Measurements from ENCODE around the gene POP7. TPM values are rescaled to one million over a fixed set of nuclear protein-coding genes. Genes with fewer than 3 reads are reported as not detected.

The POP7 gene
- total RNA-seq, 1 experiment from 2014 or later = 96.9 TPM

DNA sequence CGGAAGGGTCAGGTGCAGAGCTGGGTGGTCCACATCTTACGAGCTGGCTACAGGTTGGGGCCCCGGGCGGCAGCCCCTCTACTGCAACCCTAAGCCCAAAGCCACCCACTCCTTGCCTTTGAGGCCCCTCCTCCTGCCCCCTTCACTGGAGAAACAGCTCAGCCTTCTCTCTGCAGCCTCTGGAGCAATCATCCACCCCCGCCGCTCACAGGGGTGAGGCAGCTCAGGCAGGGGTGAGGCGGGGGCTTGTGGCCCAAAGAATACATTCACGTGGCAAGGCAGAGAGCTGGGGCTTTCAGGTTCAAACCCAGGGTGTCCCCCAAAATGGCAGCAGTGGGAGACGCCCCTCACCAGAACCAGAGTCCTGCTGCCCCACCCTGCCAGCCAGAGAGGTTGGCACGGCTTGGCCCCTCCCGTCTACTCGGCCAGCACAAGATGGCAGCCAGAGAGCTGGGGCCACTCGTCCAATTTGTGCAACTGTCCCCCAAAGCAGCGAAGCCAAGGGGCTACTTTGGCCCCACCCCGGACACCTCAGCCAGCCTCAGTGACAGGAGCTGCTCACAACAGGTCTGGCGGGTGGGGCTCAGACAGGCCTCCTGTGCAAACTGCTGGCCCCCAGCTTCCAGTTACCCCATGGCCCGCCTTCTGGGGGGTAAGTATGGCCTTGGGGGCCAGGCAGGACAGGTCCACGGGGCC, 25.2 kb upstream of the POP7 start:
- H3K4me1 Mint-ChIP-seq = peaks cover 5 to 18% of the 10 kb centered on the region in 2 experiments
- Histone ChIP-seq H3K56ac (ENCODE audit: insufficient read length, low read depth, low read length) (no peak overlapping the region), H3K23me2 (ENCODE audit: insufficient read length, low read depth, low read length, poor library complexity, severe bottlenecking) (peaks cover 2% of the 10 kb centered on the region), H4K8ac (replicated peaks; ENCODE audit: insufficient read length, low read depth, low read length) (no peak overlapping the region), H2BK20ac (ENCODE audit: low read depth, low read length, poor library complexity, severe bottlenecking) (no peak overlapping the region), H3K14ac (ENCODE audit: insufficient read depth, low read length) (no peak overlapping the region), H3K4me2 (ENCODE audit: insufficient read depth, insufficient read length, low read length) (no peak overlapping the region), H3K9ac (ENCODE audit: extremely low read depth, insufficient read length, low read length) (no peak overlapping the region), H3K4ac (ENCODE audit: low read depth, low read length) (no peak overlapping the region), H3K4me1 (ENCODE audit: insufficient read depth, low read length) (no peaks in the 10 kb centered on the region), H2AFZ (ENCODE audit: low read length) (no peak overlapping the region), H3K27ac (ENCODE audit: insufficient read length, low read depth, low read length) (no peak overlapping the region), H3K79me1 (ENCODE audit: insufficient read depth, low read depth, low read length, poor library complexity, severe bottlenecking) (no peaks in the 10 kb centered on the region), H4K91ac (ENCODE audit: insufficient read length, low read depth, low read length) (no peak overlapping the region), H3K79me2 (ENCODE audit: insufficient read depth, low read length) (no peaks in the 10 kb centered on the region), H2BK5ac (ENCODE audit: insufficient read length, low read length) (no peak overlapping the region), H3K27me3 (ENCODE audit: insufficient read depth, low read length) (no peaks in the 10 kb centered on the region), H2AK5ac (ENCODE audit: insufficient read length, low read length) (no peak overlapping the region), H2BK120ac (ENCODE audit: low read depth, low read length, poor library complexity, severe bottlenecking) (no peak overlapping the region), H3K9me3 (ENCODE audit: control insufficient read depth, low read depth, low read length) (no peaks in the 10 kb centered on the region), H3T11ph (ENCODE audit: low read length) (no peak overlapping the region), H4K5ac (ENCODE audit: insufficient read length, low read depth, low read length) (no peak overlapping the region), H3K23ac (ENCODE audit: insufficient read length, low read depth, low read length) (no peak overlapping the region), H2BK15ac (ENCODE audit: low read depth, low read length) (no peak overlapping the region), H2BK12ac (ENCODE audit: insufficient read length, low read depth, low read length) (no peak overlapping the region), H3K18ac (ENCODE audit: insufficient read length, low read depth, low read length) (no peak overlapping the region), H4K20me1 (ENCODE audit: control insufficient read depth, insufficient read depth, insufficient read length) (no peaks in the 10 kb centered on the region)
- H3K27ac Mint-ChIP-seq = peak overlapping the region in 1 of 3 experiments; percentile 84; a peak in 2 of 7 replicates
- TF ChIP-seq, protein P1, sequence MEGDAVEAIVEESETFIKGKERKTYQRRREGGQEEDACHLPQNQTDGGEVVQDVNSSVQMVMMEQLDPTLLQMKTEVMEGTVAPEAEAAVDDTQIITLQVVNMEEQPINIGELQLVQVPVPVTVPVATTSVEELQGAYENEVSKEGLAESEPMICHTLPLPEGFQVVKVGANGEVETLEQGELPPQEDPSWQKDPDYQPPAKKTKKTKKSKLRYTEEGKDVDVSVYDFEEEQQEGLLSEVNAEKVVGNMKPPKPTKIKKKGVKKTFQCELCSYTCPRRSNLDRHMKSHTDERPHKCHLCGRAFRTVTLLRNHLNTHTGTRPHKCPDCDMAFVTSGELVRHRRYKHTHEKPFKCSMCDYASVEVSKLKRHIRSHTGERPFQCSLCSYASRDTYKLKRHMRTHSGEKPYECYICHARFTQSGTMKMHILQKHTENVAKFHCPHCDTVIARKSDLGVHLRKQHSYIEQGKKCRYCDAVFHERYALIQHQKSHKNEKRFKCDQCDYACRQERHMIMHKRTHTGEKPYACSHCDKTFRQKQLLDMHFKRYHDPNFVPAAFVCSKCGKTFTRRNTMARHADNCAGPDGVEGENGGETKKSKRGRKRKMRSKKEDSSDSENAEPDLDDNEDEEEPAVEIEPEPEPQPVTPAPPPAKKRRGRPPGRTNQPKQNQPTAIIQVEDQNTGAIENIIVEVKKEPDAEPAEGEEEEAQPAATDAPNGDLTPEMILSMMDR (conservative IDR thresholded peaks at IDR 0.05) = no peak
- DNase-seq = no peak
- H3K9me3 Mint-ChIP-seq = no peaks in the 10 kb centered on the region
- H3K4me3 Mint-ChIP-seq = no peak overlapping the region
- peaks cover 3% of the 10 kb centered on the region for H3K27me3 Mint-ChIP-seq (ENCODE audit: low read depth)
- H3K36me3 Mint-ChIP-seq (ENCODE audit: insufficient read depth in 1 of 3, low read depth in 3 of 3) = peaks cover 21 to 71% (median 66%) of the 10 kb centered on the region in 3 experiments
- WGBS (ENCODE audit: extremely low coverage, insufficient read length, low lambda C conversion rate) = no CpG with 5 or more reads among the region's 18 CpGs
